Muscle layer of colon (tissue), 2 donors: Measurements from ENCODE around the gene UNK.
"Not testable (repeated sequence)": the region's sequence is repeated elsewhere in the genome, so short reads cannot be mapped to it uniquely, and the experiment has no call there.

Experiments used
- H3K27ac ChIP-seq: one replicate; pipeline ENCODE4 v1.7.0; 2013; ENCODE audit warnings: low read depth, mild to moderate bottlenecking, low read length, moderate library complexity
- H3K27me3 ChIP-seq, 2 donors: one replicate each; pipeline ENCODE4 v1.7.0; 2013; ENCODE audit warnings: low read length in 2 of 2, mild to moderate bottlenecking in 2 of 2; ENCODE audit not compliant: insufficient read depth in 2 of 2, control insufficient read depth in 1 of 2
- H3K36me3 ChIP-seq: one replicate; pipeline ENCODE4 v1.7.0; 2013; ENCODE audit warnings: mild to moderate bottlenecking, low read length; ENCODE audit not compliant: insufficient read depth
- H3K4me1 ChIP-seq: one replicate; pipeline ENCODE4 v1.7.0; 2013; ENCODE audit warnings: mild to moderate bottlenecking, low read length; ENCODE audit not compliant: insufficient read depth
- H3K4me3 ChIP-seq, 2 donors: one replicate each; pipeline ENCODE4 v1.7.0; 2013; ENCODE audit warnings: low read length in 2 of 2, low read depth in 1 of 2, mild to moderate bottlenecking in 1 of 2, moderate library complexity in 1 of 2
- H3K9ac ChIP-seq: one replicate; pipeline ENCODE4 v1.7.0; 2013; ENCODE audit warnings: low read length
- H3K9me3 ChIP-seq: one replicate; pipeline ENCODE4 v1.7.0; 2013; ENCODE audit warnings: mild to moderate bottlenecking, low read length
- donor health status: abdominal sarcoma.
- donor health status: Adenocarcinoma of cecum.

The UNK gene

DNA sequence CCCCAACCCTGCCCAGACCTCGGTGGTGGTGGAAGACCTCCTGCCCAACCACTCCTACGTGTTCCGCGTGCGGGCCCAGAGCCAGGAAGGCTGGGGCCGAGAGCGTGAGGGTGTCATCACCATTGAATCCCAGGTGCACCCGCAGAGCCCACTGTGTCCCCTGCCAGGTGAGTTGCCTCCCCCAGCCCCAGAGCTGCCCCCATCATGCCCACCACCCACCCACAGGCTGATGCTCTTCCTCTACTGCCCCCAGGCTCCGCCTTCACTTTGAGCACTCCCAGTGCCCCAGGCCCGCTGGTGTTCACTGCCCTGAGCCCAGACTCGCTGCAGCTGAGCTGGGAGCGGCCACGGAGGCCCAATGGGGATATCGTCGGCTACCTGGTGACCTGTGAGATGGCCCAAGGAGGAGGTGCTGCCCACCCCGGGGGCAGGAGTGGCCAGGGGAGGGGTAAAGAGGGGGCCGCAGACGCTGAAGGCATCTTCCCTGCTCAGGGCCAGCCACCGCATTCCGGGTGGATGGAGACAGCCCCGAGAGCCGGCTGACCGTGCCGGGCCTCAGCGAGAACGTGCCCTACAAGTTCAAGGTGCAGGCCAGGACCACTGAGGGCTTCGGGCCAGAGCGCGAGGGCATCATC lies 28.0 kb upstream of the UNK start:
- Histone ChIP-seq H3K27me3 (no peaks in the 10 kb centered on the region), H3K9me3 (no peaks in the 10 kb centered on the region), H3K4me1 (peaks cover 14% of the 10 kb centered on the region), H3K36me3 (peaks cover 4% of the 10 kb centered on the region), H3K9ac (no peak overlapping the region), H3K4me3 (no peak overlapping the region), H3K27ac (no peak overlapping the region)

DNA sequence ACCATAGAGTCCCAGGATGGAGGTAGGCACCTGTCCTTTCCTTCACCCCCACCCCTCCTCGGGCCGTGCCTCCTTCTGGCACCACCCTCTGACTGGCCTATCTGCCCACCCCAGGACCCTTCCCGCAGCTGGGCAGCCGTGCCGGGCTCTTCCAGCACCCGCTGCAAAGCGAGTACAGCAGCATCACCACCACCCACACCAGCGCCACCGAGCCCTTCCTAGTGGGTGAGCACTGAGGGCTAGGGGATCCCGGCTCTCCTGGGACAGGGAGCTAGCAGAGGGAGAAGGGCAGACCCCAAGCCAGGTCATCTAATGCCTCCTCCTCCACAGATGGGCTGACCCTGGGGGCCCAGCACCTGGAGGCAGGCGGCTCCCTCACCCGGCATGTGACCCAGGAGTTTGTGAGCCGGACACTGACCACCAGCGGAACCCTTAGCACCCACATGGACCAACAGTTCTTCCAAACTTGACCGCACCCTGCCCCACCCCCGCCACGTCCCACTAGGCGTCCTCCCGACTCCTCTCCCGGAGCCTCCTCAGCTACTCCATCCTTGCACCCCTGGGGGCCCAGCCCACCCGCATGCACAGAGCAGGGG lies 27.4 kb upstream of the UNK start:
- no peak overlapping the region for H3K9ac ChIP-seq
- H3K27ac ChIP-seq, result no peak overlapping the region
- no peaks in the 10 kb centered on the region for H3K27me3 ChIP-seq
- H3K4me3 ChIP-seq, result no peak overlapping the region
- no peaks in the 10 kb centered on the region for H3K9me3 ChIP-seq
- peaks cover 4% of the 10 kb centered on the region for H3K36me3 ChIP-seq
- peaks cover 14% of the 10 kb centered on the region for H3K4me1 ChIP-seq

DNA sequence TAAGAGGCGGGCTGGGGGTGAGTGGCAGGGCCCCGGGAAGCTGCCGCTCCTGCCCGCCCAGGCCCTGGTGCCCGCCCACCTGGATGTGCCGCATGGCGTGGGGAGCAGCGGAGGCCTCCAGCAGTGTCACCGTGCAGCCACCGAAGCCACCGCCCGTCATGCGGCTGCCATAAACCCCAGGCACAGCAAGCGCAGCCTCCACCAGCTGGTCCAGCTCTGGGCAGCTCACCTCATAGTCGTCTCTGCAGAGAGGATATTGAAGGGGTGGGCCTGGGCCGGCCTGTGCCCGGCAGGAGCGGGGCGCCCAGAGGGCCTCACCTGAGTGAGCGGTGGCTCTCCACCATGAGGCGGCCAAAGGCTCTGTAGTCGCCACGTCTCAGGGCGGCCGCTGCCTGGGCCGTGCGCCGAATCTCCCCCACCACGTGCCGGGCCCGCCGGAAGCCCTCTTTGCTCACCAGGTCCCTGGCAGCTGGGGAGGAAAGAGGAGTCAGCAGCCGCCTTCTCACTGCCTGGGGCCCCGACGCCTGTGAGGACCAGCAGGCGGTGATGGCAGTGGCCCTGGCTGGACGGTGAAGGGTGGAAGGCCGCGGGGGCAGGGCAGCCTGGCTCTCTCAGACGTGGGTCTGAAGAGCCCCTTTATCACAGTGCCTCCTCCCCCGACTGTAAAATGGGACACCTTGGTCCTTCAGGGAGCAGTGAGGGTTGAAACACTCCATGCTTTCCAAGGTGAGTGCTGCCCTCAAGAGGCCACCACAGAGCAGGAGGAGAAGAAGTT lies 26.3 kb upstream of the UNK start:
- Histone ChIP-seq H3K4me3 (no peak overlapping the region), H3K4me1 (peaks cover 10% of the 10 kb centered on the region), H3K27me3 (no peaks in the 10 kb centered on the region), H3K27ac (no peak overlapping the region), H3K9ac (no peak overlapping the region), H3K36me3 (peaks cover 4% of the 10 kb centered on the region), H3K9me3 (no peaks in the 10 kb centered on the region)

DNA sequence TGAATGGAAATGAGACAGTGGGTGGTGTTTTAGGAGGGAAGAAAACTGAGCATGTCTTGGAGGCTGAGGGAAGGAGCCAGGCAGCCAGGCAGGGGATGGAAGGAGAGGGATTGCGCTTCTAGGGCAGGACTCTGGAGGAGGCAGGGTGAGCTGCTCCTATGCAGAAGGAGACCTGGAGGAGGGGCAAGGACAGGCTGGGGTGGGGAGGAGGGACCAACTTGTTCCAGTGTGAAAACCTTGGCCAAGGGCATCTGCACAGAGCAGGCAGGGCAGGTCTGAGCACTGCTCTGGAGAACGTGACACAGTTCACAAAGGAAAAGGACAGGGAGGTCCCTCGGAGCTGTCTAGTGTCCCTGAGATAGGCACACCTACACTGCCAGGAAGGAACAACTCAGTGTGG lies 25.1 kb upstream of the UNK start:
- H3K4me3 ChIP-seq, result no peak overlapping the region
- H3K9me3 ChIP-seq, result no peaks in the 10 kb centered on the region
- H3K36me3 ChIP-seq, result peaks cover 4% of the 10 kb centered on the region
- H3K27me3 ChIP-seq, result no peaks in the 10 kb centered on the region
- peaks cover 15% of the 10 kb centered on the region for H3K4me1 ChIP-seq
- no peak overlapping the region for H3K27ac ChIP-seq
- no peak overlapping the region for H3K9ac ChIP-seq

DNA sequence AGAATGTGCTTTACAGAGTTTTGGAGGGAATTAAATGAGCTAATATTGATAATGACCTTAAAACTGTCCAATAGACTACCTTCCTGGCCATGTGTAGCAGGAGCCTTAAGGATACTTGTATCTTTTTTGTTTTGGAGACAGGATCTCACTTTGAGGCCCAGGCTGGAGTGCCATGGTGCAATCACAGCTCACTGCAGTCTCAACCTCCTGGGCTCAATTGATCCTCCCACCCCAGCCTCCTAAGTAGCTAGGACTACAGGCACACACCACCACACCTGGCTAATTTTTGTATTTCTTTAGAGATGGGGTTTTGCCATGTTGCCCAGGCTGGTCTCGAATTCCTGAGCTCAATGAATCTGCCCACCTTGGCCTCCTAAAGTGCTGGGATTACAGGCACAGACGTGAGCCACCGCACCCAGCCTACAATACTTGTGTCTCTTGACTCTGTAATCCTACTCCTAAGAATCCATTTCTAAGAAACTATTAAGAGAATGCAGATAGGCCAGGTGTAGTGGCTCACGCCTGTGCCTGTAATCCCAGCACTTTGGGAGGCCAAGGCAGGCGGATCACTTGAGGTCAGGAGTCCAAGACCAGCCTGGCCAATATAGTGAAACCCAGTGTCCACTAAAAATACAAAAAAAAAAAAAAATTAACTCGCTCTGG lies 24.5 kb upstream of the UNK start:
- H3K9ac ChIP-seq, H3K36me3 ChIP-seq, H3K27me3 ChIP-seq, H3K4me3 ChIP-seq, H3K9me3 ChIP-seq, H3K27ac ChIP-seq: not testable (repeated sequence)
- H3K4me1 ChIP-seq, result peaks cover 10% of the 10 kb centered on the region

DNA sequence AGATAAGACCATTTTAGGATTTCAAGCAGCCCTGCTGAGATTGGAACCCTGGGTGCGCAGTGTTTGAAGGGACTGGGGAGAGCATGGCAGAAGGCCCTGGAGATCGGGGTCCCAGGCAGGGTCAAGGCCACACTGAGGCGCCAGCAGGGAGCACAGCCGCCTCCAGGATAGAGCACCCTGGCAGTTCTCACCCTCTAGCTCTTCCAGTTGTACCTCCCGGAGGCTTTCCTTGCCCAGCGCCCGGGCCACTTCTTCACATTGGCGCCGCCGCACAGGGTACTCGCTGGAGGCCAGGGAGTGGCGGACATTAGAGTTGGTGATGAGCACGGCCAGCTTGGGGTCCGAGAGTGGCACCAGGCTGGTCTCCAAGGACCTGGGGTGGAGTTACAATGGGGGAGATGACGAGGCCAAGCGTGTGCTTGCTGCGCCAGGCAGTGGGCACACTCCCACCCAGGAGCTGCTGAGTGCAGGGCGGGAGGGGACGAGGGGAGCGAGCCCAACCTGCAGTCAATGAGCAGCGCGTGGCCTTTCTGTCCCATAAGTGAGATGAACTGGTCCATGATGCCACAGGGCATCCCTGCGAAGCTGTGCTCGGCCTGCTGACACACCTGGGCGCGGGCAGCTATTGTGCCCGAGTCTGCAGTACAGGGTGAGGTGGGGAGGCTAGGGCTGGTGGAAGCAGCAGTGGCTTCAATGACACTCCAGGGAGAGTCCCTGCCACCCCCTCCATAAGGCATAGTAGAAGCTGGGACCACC lies 21.9 kb upstream of the UNK start:
- H3K9ac ChIP-seq, result no peak overlapping the region
- H3K27ac ChIP-seq, result no peak overlapping the region
- peaks cover 4% of the 10 kb centered on the region for H3K36me3 ChIP-seq
- H3K4me1 ChIP-seq, result peaks cover 10% of the 10 kb centered on the region
- no peaks in the 10 kb centered on the region for H3K9me3 ChIP-seq
- H3K4me3 ChIP-seq, result no peak overlapping the region
- no peaks in the 10 kb centered on the region for H3K27me3 ChIP-seq

DNA sequence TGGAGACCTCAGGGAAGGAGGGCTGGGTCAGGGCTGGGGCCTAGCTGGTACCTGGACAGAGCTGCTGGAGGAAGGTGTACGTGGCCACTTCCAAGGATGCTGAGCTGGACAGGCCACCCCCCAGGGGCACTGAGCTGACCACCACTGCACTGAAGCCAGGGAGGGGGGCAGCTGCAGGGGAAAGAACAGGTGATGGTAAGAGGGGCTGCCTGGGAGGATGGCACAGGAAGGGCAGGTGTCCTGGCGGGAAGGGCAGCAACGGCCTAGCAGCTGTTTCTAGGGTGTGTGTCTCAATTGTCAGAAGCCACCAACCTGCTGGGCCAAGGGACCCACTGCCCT lies 21.4 kb upstream of the UNK start:
- H3K27ac ChIP-seq, result no peak overlapping the region
- no peaks in the 10 kb centered on the region for H3K9me3 ChIP-seq
- peaks cover 10% of the 10 kb centered on the region for H3K4me1 ChIP-seq
- H3K9ac ChIP-seq, result no peak overlapping the region
- H3K36me3 ChIP-seq, result peaks cover 4% of the 10 kb centered on the region
- H3K27me3 ChIP-seq, result no peaks in the 10 kb centered on the region
- no peak overlapping the region for H3K4me3 ChIP-seq

DNA sequence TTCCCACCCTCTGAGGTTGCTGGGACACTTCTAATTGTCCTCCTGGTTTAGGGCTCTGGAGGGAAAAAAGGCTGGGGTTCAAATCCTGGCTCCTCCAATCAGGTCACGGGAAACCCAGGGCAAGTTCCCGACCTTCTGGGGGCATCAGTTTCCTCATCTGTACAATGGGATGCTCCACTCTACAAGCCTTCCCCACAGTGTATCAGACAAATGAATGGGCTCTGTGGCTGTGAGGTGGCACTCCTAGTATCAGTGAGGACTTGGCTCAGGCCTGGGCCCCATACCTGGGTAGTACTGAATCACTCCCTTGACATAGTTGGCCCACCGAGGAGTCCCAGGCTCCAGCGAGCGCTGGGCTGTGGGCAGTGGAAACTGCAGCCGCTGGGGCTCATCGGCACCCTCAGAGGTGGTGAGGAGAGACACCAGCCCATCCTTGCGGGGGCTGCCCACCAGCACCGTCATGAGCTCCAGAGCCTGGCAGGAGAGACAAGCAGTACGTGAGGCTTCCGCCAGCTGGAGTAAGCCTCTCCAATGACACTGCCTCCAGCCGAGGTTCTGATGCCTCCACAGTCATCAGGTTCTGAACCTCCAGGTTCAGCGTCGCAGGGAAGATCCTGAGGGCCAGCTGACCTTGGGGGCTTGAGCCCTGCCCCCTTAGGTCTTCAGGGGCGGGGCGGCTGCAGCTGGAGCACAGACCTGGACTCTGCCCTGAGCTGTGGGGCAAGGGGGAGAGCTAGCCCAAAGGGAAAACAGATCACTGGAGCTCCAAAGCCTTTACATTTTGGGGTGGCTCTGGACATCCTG lies 20.8 kb upstream of the UNK start:
- H3K9ac ChIP-seq, result peak overlapping the region; percentile 31
- peaks cover 4% of the 10 kb centered on the region for H3K36me3 ChIP-seq
- H3K27ac ChIP-seq, result peak overlapping the region; percentile 93
- no peaks in the 10 kb centered on the region for H3K9me3 ChIP-seq
- peak overlapping the region; percentile 68 to 71 for H3K4me3 ChIP-seq
- H3K27me3 ChIP-seq, result no peaks in the 10 kb centered on the region
- H3K4me1 ChIP-seq, result peaks cover 10% of the 10 kb centered on the region

DNA sequence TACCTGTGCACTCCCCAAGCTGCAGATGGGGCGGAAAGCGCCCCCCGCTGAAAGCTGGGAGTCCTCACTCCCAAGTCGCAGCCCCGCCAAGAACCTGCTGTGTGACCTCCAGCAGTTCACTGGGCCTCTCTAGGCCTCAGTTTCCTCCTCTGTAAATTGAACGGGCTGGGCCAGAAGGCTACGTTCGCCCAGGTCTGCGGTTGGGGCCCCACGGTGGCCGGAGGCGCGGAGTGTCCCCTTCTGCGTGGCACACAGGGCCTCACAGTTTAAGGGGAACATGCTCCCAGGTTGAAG lies 20.2 kb upstream of the UNK start:
- Histone ChIP-seq H3K9ac (peak overlapping the region; percentile 31), H3K36me3 (peaks cover 3% of the 10 kb centered on the region)

DNA sequence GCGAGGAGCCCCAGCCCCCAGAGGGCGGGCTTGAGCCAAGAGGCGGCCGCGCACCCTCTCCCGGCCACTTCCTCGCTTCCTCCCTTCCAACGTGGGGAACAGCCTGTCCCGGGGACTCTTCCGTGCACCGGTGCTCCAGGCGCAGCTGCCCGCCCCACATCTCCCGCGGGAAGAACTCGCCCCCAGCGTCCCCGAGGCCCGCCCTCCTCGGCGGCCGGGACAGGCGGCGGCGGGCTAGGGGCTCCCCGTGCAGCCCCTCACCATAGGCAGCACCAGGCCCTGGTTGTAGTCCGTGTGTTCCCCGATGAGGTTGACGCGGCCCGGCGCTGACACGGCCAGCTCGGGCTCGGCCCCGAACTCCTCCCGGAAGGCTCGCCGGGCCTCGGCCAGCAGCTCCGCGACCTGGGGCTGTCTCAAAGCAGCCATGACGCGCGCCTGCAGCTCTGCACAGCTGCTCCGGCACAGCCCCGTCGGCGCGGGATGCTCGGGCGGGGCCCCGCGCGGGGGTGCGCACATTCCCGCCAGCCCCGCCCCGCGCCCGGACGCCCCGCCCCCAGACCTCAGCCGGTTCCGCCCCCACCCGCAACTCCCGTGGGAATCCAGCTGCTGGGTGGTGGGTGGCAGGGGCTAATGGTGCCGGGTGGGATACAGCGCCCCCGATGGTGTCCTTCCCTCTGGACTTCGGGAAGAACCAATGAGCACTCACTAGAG lies 19.7 kb upstream of the UNK start, which contains the start of gene GALK1:
GALK1 (minus strand) TSS at position 482 of the 711 bp plus-strand sequence; CDS start at position 426, 56 bp downstream.
- no peaks in the 10 kb centered on the region for H3K36me3 ChIP-seq
- peak within 1 kb of the TSS; percentile 93 for H3K27ac ChIP-seq
- H3K9me3 ChIP-seq, result no peaks in the 10 kb centered on the region
- H3K4me1 ChIP-seq, result peaks cover 10% of the 10 kb centered on the region
- H3K9ac ChIP-seq, result peak within 1 kb of the TSS; percentile 31
- H3K27me3 ChIP-seq, result no peaks in the 10 kb centered on the region
- H3K4me3 ChIP-seq, result peak within 1 kb of the TSS; percentile 68 to 71

More for the DNA sequence above, 20.2 kb upstream of the UNK start:
- Histone ChIP-seq H3K4me3 (peak overlapping the region; percentile 68 to 71), H3K9me3 (no peaks in the 10 kb centered on the region), H3K27ac (peak overlapping the region; percentile 93), H3K27me3 (no peaks in the 10 kb centered on the region), H3K4me1 (peaks cover 10% of the 10 kb centered on the region)
